ENCODE data around the gene PREX1. TPM values are rescaled to one million over a fixed set of nuclear protein-coding genes. Genes with fewer than 3 reads are reported as not detected.

PREX1 gene
- total RNA-seq, 1 donor, result 57.4 TPM

DNA sequence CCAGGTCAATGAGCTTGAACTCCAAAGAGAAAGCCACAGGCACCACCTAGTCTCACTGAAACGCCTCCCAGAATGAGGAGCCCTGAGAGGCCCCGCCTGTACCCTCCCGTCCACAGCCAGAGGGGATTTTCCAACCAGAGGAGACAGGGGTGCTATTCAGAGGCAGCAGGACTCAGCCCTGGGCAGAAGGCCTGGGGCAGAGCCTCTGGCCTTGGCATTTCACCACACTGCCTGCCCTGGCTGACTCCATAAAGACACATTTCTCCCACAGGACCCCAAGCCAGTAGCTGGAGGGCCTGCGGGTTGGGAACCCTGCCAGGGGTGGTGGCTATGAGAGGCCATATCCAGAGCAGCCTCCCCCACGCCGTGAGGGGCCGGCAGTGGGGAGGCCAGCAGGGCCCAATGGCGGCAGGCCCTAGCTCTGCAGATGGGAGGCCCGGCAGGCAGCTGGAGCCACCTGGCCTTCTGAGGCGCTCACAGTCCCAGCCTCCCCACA, 159.3 kb downstream of the PREX1 start:
- peak; percentile 67 for DNase-seq (ENCODE audit: low read depth)
- TF ChIP-seq, protein P1, sequence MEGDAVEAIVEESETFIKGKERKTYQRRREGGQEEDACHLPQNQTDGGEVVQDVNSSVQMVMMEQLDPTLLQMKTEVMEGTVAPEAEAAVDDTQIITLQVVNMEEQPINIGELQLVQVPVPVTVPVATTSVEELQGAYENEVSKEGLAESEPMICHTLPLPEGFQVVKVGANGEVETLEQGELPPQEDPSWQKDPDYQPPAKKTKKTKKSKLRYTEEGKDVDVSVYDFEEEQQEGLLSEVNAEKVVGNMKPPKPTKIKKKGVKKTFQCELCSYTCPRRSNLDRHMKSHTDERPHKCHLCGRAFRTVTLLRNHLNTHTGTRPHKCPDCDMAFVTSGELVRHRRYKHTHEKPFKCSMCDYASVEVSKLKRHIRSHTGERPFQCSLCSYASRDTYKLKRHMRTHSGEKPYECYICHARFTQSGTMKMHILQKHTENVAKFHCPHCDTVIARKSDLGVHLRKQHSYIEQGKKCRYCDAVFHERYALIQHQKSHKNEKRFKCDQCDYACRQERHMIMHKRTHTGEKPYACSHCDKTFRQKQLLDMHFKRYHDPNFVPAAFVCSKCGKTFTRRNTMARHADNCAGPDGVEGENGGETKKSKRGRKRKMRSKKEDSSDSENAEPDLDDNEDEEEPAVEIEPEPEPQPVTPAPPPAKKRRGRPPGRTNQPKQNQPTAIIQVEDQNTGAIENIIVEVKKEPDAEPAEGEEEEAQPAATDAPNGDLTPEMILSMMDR (IDR thresholded peaks at IDR 0.05; ENCODE audit: insufficient read depth, low read depth, low read length), result no peak
- no peak overlapping the region for H3K4me3 ChIP-seq (ENCODE audit: low read depth, low read length)

DNA sequence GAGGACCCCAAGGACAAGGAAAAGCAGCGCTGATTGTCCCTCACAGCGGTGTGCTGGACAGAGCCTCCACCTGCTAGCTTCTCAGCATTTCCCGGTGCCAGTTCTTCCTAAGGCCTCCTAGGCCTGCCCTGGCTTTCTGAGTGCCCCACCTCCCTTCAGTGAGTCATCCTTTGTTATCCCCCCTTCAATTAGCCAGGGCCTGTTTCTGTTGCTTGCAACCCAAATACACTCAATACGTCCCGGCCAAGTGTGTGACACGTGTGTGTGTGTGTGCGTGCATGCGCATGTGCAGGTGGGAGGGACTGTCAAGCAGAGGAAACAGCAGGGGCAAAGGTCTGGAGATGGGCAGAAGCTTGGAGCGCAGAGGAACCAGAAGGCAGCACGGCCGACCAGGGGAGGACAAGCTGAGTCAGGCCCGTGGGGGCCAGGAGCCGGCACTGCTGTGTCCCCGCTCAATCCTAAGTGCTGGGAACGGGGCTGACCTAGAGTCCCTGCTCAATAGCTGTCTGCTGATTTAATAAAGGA, 159.8 kb downstream of the PREX1 start:
- TF ChIP-seq, protein P1 (IDR thresholded peaks at IDR 0.05; ENCODE audit: insufficient read depth, low read depth, low read length), result no peak
- DNase-seq (ENCODE audit: low read depth), result no peak
- no peak overlapping the region for H3K4me3 ChIP-seq (ENCODE audit: low read depth, low read length)

DNA sequence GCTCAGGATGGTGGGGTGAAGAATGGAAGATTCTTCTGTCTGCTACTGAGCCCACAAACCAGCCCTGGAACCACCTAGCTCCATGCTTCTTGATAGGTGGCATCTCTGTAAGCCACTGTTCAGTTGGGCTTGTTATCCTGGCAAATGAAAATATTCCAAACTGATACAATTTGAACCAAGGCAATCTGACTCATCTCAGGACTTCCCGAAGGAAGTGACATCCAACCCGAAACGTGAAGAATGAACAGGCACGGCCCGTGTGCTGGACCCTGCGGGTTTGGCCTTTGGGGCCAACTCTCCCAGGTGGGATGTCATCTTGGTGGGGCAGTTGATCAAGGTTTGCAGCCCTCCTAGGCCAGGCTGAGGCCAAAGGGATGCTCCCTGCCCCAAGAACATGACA, 160.3 kb downstream of the PREX1 start:
- DNase-seq (ENCODE audit: low read depth), result no peak
- TF ChIP-seq, protein P1 (IDR thresholded peaks at IDR 0.05; ENCODE audit: insufficient read depth, low read depth, low read length), result no peak
- no peak overlapping the region for H3K4me3 ChIP-seq (ENCODE audit: low read depth, low read length)

DNA sequence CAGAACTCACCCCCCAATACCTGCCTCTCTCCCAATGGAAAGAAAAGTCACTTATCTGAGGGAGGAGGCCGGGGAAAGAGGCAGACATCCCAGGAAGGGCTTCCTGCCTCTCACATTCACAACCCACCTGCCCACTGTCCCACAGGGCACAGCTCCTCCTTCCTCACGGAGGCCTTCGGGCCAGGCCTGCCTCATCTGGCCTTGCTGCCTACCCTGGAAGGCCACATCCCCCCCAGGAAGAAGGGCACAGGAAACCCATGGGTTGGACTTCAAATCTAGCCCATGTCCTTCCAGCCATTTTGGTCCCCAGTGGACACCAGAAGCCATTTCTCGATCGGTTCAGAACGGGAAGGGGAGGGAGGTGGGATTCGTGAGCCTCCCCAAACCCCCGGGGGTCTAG, 162.0 kb downstream of the PREX1 start:
- DNase-seq (ENCODE audit: low read depth), result no peak
- TF ChIP-seq, protein P1 (IDR thresholded peaks at IDR 0.05; ENCODE audit: insufficient read depth, low read depth, low read length), result no peak
- no peak overlapping the region for H3K4me3 ChIP-seq (ENCODE audit: low read depth, low read length)

DNA sequence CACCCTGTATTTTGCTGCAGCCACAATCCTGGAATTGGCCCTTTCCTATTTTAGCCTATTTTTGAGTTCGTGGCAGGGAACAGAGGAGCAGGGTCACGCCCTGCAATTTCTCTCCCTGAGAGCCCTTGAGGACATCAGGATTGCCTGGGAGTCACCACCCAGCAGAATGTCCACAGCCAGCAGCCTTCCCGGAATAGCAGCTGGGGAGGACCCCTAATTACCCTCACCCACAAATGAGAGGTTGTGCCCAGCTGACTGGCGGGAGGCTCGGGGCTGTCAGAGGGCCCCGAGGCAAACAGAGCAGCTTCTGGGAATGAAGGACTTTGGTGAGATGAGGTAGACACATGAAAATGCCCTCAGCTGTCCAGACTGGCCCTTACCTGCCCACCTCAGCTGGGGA, 165.1 kb downstream of the PREX1 start:
- TF ChIP-seq, protein P1 (IDR thresholded peaks at IDR 0.05; ENCODE audit: insufficient read depth, low read depth, low read length), result no peak
- no peak for DNase-seq (ENCODE audit: low read depth)
- H3K4me3 ChIP-seq (ENCODE audit: low read depth, low read length), result no peak overlapping the region

DNA sequence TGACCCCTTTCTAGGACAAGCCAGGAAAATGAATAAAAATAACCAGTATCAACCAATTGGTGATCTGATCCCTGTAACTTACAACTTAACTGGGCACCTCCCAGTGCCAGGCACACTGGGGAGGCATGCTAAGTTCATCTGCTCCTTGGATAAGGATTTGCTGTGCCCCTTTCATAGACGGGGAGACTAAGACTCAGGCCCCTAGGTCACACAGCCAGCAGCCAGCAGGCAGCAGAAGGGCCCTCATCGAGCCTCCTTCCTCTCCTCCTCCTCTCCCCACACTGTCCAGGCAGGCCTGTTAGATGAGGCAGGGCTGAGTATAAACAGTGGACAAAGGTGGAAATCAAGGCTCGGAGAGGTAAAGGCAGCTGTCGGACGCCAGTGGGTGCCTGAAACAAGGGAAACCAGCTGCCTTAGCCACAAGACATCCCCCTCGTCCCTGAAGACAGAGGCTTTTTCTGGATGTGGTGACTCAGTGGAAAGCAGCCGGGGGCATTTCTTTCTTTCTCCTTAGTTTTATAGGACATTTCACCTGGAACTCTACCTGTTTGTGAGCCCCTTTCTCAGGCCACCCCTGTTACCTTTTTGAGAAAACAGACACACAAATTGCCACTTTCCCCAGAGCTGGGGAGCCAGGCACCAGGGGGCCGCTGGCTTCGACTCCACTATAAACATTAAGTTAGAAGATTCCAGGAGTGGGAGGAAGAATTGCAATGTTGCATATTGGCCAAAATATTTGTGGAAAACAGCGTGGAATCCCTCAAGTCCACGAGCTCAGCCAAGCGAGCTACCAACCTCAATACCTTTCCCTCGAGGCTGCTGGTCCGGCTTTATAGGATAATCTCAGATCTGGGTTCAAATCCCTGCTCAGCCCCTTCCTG, 166.0 kb downstream of the PREX1 start:
- no peak for DNase-seq (ENCODE audit: low read depth)
- H3K4me3 ChIP-seq (ENCODE audit: low read depth, low read length), result no peak overlapping the region
- TF ChIP-seq, protein P1 (IDR thresholded peaks at IDR 0.05; ENCODE audit: insufficient read depth, low read depth, low read length), result no peak
